B cell (primary cell): ENCODE measurements around the gene DLG1.

ENCODE experiments used
- EZH2 ChIP-seq: IDR thresholded peaks from 2 replicates; pipeline ENCODE4 v1.6.1; 2012; ENCODE audit warnings: borderline replicate concordance, low read depth, mild to moderate bottlenecking, moderate library complexity, low read length; ENCODE audit not compliant: insufficient read depth, poor library complexity, severe bottlenecking
- TF ChIP-seq, protein P1 (sequence below): fragments of 200-600 bp; IDR thresholded peaks from one replicate; pipeline ENCODE4 v1.8.0; 2022; ENCODE audit warnings: antibody characterized with exemption, mild to moderate bottlenecking

DNA sequence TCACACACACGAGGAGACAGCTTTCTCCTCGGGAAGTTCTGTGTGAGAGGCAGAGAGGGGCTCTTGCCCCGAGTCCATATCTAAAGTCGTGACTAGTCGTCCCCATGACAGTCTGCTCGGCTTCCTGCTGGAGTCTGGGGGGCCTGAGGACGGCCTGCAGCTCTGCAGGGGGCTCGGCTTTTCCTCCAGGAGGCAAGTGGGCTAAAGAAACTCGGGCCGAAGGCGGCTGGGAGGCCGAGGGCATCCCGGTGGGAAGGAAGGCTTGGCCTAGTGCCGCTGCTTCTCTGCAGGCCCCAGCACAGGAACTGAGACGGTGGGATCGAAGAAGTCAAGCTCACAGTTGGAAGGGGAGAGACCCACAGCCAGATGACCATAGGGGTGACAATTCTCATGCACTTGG lies 304.4 kb downstream of the DLG1 start:
- TF ChIP-seq, protein P1, sequence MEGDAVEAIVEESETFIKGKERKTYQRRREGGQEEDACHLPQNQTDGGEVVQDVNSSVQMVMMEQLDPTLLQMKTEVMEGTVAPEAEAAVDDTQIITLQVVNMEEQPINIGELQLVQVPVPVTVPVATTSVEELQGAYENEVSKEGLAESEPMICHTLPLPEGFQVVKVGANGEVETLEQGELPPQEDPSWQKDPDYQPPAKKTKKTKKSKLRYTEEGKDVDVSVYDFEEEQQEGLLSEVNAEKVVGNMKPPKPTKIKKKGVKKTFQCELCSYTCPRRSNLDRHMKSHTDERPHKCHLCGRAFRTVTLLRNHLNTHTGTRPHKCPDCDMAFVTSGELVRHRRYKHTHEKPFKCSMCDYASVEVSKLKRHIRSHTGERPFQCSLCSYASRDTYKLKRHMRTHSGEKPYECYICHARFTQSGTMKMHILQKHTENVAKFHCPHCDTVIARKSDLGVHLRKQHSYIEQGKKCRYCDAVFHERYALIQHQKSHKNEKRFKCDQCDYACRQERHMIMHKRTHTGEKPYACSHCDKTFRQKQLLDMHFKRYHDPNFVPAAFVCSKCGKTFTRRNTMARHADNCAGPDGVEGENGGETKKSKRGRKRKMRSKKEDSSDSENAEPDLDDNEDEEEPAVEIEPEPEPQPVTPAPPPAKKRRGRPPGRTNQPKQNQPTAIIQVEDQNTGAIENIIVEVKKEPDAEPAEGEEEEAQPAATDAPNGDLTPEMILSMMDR = no peak
- TF ChIP-seq EZH2 = no peak
